ENCODE data around the gene ZCCHC14.

Gene ZCCHC14

DNA sequence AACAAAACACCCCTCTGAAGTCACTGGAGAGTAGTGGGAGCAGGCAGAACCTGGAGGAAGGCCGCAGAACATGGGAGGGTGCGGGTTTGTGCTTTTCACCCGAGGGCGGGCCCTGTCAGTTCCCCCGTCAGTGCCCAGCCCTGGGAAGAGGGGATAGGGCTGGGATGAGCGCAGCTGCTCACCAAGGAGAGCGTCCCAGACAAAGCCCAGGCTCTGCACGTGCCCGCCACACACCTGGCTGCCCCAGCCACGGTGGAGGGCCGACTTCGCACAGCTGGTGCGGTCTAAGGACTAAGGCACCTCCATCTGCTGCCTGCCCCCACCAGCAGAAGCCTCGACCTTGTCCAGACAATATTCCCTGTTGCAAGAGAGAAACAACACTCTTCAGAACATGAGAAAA is 39.5 kb downstream of the ZCCHC14 start:
- H3K9me3 ChIP-seq (replicated peaks; ENCODE audit: insufficient read depth, low read length), result no peaks in the 10 kb centered on the region
- no peak overlapping the region for H3K9ac ChIP-seq (ENCODE audit: low read length)
- no peak overlapping the region for H3K4me2 ChIP-seq (ENCODE audit: low read depth, low read length)
- no peak for TF ChIP-seq EZH2 (optimal IDR thresholded peaks at IDR 0.05; ENCODE audit: low read depth, low read length)
- no peak for TF ChIP-seq EZH2phosphoT487 (IDR thresholded peaks at IDR 0.05; ENCODE audit: low read length)
- TF ChIP-seq, protein P1, sequence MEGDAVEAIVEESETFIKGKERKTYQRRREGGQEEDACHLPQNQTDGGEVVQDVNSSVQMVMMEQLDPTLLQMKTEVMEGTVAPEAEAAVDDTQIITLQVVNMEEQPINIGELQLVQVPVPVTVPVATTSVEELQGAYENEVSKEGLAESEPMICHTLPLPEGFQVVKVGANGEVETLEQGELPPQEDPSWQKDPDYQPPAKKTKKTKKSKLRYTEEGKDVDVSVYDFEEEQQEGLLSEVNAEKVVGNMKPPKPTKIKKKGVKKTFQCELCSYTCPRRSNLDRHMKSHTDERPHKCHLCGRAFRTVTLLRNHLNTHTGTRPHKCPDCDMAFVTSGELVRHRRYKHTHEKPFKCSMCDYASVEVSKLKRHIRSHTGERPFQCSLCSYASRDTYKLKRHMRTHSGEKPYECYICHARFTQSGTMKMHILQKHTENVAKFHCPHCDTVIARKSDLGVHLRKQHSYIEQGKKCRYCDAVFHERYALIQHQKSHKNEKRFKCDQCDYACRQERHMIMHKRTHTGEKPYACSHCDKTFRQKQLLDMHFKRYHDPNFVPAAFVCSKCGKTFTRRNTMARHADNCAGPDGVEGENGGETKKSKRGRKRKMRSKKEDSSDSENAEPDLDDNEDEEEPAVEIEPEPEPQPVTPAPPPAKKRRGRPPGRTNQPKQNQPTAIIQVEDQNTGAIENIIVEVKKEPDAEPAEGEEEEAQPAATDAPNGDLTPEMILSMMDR (IDR thresholded peaks at IDR 0.05; ENCODE audit: low read length), result no peak
- H3K27ac ChIP-seq (ENCODE audit: low read length), result no peak overlapping the region
- no peaks in the 10 kb centered on the region for H3K9me2 ChIP-seq (replicated peaks; ENCODE audit: insufficient read depth, low read length)
- H3K27me3 ChIP-seq (replicated peaks; ENCODE audit: insufficient read depth, low read length), result no peaks in the 10 kb centered on the region
- no peak overlapping the region for H3K4me3 ChIP-seq (ENCODE audit: low read length)
- H3K4me1 ChIP-seq (ENCODE audit: low read length), result no peaks in the 10 kb centered on the region
- no peaks in the 10 kb centered on the region for H4K20me1 ChIP-seq (ENCODE audit: insufficient read depth, low read length)
- no peaks in the 10 kb centered on the region for H3K79me2 ChIP-seq (ENCODE audit: low read length)
- H3K36me3 ChIP-seq (replicated peaks; ENCODE audit: insufficient read depth, low read length), result no peaks in the 10 kb centered on the region
- no peaks in the 10 kb centered on the region for H3F3A ChIP-seq (ENCODE audit: insufficient read depth, low read length)
- no peak overlapping the region for H2AFZ ChIP-seq (ENCODE audit: low read length)
- DNase-seq, result no peak

DNA sequence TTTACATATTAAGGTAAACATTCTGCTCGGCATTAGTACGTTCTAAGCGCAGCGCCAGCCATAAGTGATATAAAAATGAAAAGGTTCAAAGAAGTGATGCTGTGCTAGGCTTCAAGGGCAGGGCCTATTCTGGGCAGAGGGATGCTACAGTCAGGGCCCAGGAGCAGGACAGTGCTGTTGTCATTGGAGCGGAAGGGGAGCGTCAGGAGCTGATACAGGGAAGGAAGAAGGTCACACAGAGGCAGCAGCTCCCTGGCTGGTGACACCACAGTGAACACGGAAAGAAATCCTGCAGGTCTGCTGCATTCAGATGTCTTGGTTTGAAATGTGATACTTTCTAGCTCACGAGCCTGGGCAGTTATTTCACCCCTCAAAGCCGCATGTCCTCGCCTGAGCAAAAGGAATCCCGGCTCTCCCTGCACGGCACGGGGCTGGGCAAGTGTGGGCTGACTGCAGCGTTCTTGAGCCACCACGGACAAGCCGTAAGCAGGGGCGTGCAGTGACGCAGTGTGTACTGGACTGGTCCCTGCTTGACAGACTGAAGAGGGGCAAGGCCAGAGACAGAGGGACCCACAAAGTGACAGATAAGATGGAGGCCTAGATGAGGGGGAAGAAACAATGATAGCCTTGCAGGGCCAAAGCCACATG is 41.1 kb downstream of the ZCCHC14 start:
- no peaks in the 10 kb centered on the region for H3K36me3 ChIP-seq (replicated peaks; ENCODE audit: insufficient read depth, low read length)
- no peak overlapping the region for H3K27ac ChIP-seq (ENCODE audit: low read length)

DNA sequence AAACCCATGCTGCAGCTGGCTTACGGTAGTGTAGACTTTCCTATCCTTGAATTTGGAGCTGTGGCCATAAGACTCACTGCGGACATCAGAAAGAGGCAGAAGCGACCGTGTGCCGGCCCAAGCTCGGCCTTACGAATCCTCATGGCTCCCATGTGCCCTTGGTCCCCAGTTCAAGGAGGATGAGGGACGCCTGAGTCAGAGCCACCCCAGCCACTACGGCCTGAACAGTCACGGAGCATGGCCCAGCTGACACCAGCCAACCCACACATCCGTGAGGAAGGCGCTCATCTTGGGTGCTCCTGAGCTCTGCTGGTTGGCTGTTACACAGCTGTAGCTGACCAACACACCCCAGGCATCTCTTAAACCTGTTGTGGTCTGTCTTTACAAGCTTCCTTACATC is 44.0 kb downstream of the ZCCHC14 start:
- no peak overlapping the region for H3K27ac ChIP-seq (ENCODE audit: low read length)
- H3K9me3 ChIP-seq (replicated peaks; ENCODE audit: insufficient read depth, low read length), result no peaks in the 10 kb centered on the region
- H3K79me2 ChIP-seq (ENCODE audit: low read length), result no peaks in the 10 kb centered on the region
- TF ChIP-seq EZH2 (optimal IDR thresholded peaks at IDR 0.05; ENCODE audit: low read depth, low read length) (no peak), EZH2phosphoT487 (IDR thresholded peaks at IDR 0.05; ENCODE audit: low read length) (no peak)
- no peaks in the 10 kb centered on the region for H3K4me1 ChIP-seq (ENCODE audit: low read length)
- H3K36me3 ChIP-seq (replicated peaks; ENCODE audit: insufficient read depth, low read length), result no peaks in the 10 kb centered on the region
- no peaks in the 10 kb centered on the region for H4K20me1 ChIP-seq (ENCODE audit: insufficient read depth, low read length)
- H3K9me2 ChIP-seq (replicated peaks; ENCODE audit: insufficient read depth, low read length), result no peaks in the 10 kb centered on the region
- H3F3A ChIP-seq (ENCODE audit: insufficient read depth, low read length), result no peaks in the 10 kb centered on the region
- no peak for DNase-seq
- H3K27me3 ChIP-seq (replicated peaks; ENCODE audit: insufficient read depth, low read length), result no peaks in the 10 kb centered on the region
- H3K9ac ChIP-seq (ENCODE audit: low read length), result no peak overlapping the region
- no peak overlapping the region for H3K4me3 ChIP-seq (ENCODE audit: low read length)
- no peak overlapping the region for H3K4me2 ChIP-seq (ENCODE audit: low read depth, low read length)
- no peak overlapping the region for H2AFZ ChIP-seq (ENCODE audit: low read length)

More for the DNA sequence above, 41.1 kb downstream of the ZCCHC14 start:
- no peak overlapping the region for H2AFZ ChIP-seq (ENCODE audit: low read length)
- no peaks in the 10 kb centered on the region for H3K4me1 ChIP-seq (ENCODE audit: low read length)
- no peaks in the 10 kb centered on the region for H3K27me3 ChIP-seq (replicated peaks; ENCODE audit: insufficient read depth, low read length)
- no peaks in the 10 kb centered on the region for H4K20me1 ChIP-seq (ENCODE audit: insufficient read depth, low read length)
- no peaks in the 10 kb centered on the region for H3K9me3 ChIP-seq (replicated peaks; ENCODE audit: insufficient read depth, low read length)
- H3F3A ChIP-seq (ENCODE audit: insufficient read depth, low read length), result no peaks in the 10 kb centered on the region
- TF ChIP-seq EZH2phosphoT487 (IDR thresholded peaks at IDR 0.05; ENCODE audit: low read length) (no peak), EZH2 (optimal IDR thresholded peaks at IDR 0.05; ENCODE audit: low read depth, low read length) (no peak)
- TF ChIP-seq, protein P1 (IDR thresholded peaks at IDR 0.05; ENCODE audit: low read length), result no peak
- no peak for DNase-seq
- no peaks in the 10 kb centered on the region for H3K9me2 ChIP-seq (replicated peaks; ENCODE audit: insufficient read depth, low read length)
- H3K9ac ChIP-seq (ENCODE audit: low read length), result no peak overlapping the region
- H3K4me3 ChIP-seq (ENCODE audit: low read length), result no peak overlapping the region
- H3K4me2 ChIP-seq (ENCODE audit: low read depth, low read length), result no peak overlapping the region
- H3K79me2 ChIP-seq (ENCODE audit: low read length), result no peaks in the 10 kb centered on the region

DNA sequence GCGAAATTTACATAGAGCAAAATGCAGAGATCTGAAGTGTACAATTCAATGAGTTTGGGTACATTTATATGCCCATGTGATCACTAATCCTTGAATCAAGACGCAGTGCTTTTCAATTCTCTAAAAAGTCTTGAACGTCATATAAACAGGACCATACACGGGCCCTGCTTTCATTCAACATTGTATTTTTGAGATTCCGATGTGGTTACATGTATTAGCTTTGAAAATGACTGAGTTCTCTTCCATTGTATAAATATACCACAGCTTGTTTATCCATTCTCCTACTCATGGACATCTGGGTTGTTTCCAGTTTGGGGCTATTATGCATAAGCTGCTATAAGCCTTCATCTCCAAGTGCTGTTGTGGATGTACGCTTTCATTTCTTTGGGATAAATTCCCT is 45.5 kb downstream of the ZCCHC14 start:
- Histone ChIP-seq H3K9ac (ENCODE audit: low read length) (no peak overlapping the region), H3F3A (ENCODE audit: insufficient read depth, low read length) (no peaks in the 10 kb centered on the region), H3K9me2 (replicated peaks; ENCODE audit: insufficient read depth, low read length) (no peaks in the 10 kb centered on the region), H3K27me3 (replicated peaks; ENCODE audit: insufficient read depth, low read length) (no peaks in the 10 kb centered on the region), H3K4me1 (ENCODE audit: low read length) (no peaks in the 10 kb centered on the region), H3K4me2 (ENCODE audit: low read depth, low read length) (no peak overlapping the region), H3K36me3 (replicated peaks; ENCODE audit: insufficient read depth, low read length) (no peaks in the 10 kb centered on the region), H3K9me3 (replicated peaks; ENCODE audit: insufficient read depth, low read length) (no peaks in the 10 kb centered on the region), H2AFZ (ENCODE audit: low read length) (no peak overlapping the region), H3K27ac (ENCODE audit: low read length) (no peak overlapping the region), H3K4me3 (ENCODE audit: low read length) (no peak overlapping the region), H3K79me2 (ENCODE audit: low read length) (no peaks in the 10 kb centered on the region), H4K20me1 (ENCODE audit: insufficient read depth, low read length) (no peaks in the 10 kb centered on the region)
- TF ChIP-seq EZH2phosphoT487 (IDR thresholded peaks at IDR 0.05; ENCODE audit: low read length), result no peak
- TF ChIP-seq EZH2 (optimal IDR thresholded peaks at IDR 0.05; ENCODE audit: low read depth, low read length), result no peak
- no peak for DNase-seq
